ENCODE data around the gene CYB5R3.
"Not testable (repeated sequence)": the region's sequence is repeated elsewhere in the genome, so short reads cannot be mapped to it uniquely, and the experiment has no call there.

Gene CYB5R3

DNA sequence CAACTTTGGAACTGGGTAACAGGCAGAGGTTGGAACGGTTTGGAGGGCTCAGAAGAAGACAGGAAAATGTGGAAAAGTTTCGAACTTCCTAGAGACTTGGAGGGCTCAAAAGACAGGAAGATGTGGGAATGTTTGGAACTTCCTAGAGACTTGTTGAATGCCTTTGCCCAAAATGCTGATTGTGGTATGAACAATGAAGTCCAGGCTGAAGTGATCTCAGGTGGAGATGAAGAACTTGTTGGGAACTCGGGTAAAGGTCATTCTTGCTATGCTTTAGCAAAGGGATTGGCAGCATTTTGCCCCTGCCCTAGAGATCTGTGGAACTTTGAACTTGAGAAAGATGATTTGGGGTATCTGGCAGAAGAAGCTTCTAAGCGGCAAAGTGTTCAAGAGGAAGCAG, 28.7 kb upstream of the CYB5R3 start:
- not testable (repeated sequence) for DNase-seq

GRCh38 chr22:42676059-42676607, 26.9 kb upstream of the CYB5R3 start:
- DNase-seq: no peak

GRCh38 chr22:42673898-42674401, 24.8 kb upstream of the CYB5R3 start:
- DNase-seq: no peak

GRCh38 chr22:42673071-42673470, 23.9 kb upstream of the CYB5R3 start:
- not testable (repeated sequence) for DNase-seq

DNA sequence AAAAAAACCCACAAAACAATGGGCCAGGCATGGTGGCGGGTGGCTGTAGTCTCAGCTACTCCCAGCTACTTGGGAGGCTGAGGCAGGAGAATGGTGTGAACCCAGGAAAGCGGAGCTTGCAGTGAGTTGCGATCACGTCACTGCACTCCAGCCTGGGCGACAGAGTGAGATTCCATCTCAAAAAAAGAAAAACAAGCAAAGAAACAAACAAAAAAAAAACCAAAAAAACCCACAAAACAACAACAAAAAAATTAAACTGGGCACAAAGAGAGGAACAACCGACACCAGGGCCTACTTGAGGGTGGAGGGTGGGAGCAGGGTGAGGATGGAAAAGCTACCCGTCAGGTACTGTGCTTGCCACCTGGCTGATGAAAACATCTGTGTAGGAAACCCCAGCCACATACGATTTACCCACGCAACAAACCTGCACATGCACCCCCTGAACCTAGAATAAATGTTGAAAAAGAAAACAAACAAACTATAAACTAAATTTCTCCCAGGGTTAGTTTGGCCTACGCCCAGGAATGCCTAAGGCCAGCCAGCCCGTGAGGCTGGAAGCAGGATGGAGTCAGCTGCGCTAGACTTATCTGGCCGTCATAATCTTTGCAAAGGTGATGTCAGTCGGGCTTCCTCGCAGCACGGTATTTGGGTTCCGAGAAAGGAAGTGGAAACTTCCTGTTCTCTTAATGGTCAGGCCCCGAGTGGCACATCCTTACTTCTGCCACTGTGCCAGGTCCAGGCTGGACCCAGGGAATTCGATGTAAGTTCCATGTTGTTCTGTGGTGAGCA, 21.9 kb upstream of the CYB5R3 start:
- no peak for DNase-seq

- no peak for DNase-seq
Measured at GRCh38 chr22:42670046-42670445, 20.9 kb upstream of the CYB5R3 start.

DNA sequence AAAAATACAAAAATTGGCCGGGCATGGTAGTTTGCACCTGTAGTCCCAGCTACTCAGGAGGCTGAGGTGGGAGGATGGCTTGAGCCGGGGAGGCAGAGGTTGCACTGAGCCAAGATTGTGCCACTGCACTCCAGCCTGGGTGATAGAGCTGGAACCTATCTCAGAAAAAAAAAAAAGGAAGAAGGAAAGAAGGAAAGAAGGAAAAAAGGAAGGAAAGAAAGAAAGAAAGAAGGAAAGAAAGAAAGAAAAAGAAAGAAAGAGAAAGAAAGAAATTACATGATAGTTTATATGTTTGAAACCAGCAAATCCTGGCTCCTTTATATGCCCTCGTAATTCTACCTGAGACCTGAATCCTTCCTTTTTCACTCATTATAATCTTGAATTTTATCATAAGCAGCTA, 17.2 kb upstream of the CYB5R3 start:
- not testable (repeated sequence) for DNase-seq

GRCh38 chr22:42664976-42665831, 16.0 kb upstream of the CYB5R3 start:
- no peak for DNase-seq

- DNase-seq: peak; percentile 88
Measured at GRCh38 chr22:42661985-42662831, 13.0 kb upstream of the CYB5R3 start.

GRCh38 chr22:42656578-42656977, 7.4 kb upstream of the CYB5R3 start:
- no peak for DNase-seq

DNA sequence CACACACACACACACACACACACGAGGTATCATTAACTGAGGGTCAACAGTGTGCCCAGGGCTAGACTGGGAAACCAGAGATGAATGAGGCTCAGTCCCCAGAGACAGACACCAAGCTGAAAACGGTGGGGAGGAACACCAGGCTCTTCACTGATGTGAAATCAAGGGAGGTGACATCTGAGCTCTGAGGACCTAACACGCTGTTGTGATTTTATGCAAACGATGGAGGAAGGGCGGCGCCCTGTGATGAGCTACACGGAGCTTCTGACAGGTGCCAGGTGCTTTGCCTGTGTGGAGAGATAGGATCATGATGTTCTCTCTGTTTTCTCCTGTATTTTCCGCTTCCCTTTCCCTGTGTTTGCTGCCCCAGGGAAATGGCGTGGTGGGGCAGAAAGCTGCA, 6.5 kb upstream of the CYB5R3 start:
- DNase-seq: no peak

- no peak for DNase-seq
Measured at GRCh38 chr22:42654436-42655073, 5.4 kb upstream of the CYB5R3 start.

DNA sequence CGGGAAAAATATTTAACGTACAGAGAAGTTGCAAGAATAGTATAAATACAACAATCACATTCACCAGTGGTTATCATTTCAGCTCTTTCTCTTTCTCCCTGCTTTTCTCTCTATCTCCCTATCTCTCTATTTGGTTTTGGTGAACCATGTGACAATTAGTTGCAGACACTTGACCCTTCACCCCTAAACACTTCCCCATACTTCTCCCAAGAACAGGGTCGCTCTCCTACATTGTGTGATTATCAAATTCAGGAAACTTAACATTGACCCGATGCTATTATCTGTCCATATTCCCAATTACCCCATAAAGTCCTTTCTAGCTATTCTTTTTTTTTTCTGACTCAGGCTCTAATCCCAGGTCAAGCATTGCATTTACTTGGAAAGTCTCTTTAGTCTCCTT, 4.8 kb upstream of the CYB5R3 start:
- DNase-seq: no peak

DNA sequence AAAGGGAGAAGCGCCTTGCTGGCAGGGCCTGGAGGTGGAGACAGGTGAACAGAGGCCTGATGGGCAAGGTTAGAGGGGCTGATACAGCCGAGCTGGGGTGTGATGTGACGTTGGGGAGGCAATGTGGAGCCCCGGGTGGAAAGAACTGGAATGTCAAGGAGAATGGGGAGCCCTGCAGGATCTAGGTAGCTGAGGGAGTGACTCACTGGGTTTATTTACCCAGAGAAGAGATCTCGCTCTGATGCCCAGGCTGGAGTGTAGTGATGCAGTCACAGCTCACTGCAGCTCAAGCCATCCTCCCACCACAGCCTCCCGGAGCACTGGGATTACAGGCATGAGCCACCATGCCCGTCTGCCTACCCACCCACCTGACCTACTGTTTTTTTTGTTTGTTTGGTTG, 1.9 kb upstream of the CYB5R3 start:
- DNase-seq: no peak

DNA sequence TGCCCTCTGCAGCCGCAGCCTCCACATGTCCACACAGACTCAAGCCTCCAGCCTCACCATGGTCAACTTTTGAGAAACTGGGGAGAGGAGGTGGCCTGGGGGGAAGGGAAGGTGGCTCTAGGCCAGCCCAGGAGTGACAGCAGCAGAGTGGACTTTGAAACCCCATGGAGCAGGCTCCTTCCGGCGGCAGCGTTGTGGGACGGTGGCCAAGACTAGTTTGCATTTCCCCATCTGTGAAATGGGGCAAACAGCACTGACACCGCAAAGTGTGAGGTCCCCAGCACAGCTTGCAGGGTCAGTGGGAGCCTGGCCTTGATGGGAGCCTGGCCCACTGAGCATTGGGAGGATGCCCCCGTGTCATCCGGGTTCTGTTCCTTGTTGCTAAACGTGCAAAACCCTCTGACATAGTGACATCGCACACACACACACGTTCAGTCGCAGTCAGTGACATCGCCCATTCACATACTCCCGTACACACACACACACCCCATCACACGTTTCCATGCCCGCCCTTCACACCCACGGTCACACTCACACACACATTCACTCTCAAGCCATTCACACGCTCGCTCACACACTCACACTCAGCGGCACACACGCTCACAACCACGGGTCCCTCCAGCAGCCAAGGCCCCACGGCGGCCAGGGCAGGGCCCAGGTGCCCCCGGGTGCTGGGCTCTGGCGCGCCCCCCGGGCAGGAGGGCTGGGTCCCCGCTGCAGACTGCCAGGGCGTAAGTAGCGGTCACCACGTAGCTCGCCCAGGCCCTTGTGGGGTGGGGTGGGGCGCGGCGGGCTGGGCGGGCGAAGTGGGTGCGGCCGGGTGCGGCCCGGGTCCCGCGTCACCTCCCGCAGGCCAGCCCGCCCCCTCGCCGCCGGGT, 585 bp downstream of the CYB5R3 start:
- peak; percentile 39 for DNase-seq

DNA sequence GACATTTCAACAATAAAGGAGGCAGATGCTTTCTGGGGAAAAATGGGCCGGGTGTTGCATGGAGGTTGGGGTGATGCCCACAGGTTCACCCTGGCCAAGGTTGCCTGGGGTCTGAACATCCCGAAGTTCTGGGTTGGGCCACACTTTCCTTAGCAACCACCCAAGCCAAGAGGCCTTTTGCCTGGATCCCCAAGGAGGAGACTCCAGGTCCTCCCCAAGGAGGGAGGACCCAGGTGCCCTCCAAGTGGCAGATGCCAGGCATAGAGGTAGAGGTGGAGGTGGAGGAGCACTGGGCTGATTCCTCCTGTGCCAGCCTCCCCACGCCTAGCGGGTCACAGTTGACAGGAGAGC, 1.2 kb downstream of the CYB5R3 start:
- no peak for DNase-seq

- DNase-seq: no peak
Measured at GRCh38 chr22:42646569-42647525, 2.3 kb downstream of the CYB5R3 start.

DNA sequence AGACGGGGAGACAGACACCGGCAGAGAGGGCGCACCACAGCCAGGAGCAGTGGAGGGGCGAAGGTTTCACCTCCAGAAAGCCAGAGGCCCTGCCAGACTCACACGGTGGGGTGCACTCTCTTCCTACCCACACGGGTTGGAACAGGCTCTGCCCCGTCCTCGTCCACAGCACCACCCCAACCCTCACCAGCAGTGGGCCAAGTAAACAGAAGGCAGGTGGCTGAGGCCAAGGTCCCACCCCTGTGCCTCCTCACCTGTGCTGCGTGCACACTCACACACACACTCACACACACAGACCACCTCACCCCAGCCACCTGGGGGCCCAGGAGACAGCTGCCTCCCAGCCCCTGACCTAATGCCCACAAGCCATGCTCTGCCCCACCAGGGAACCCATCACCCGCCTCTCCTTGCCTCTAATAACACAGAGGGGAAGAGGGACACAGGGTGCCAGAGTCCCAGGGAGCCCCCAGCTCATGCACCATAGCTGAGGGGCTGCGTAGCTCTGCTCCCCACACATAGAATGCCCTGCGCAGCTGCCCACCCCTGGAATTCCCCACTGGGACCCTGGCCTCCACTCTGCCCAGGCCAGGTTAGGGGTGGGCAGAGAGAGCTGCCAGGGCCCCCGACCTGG, 3.1 kb downstream of the CYB5R3 start:
- no peak for DNase-seq

DNA sequence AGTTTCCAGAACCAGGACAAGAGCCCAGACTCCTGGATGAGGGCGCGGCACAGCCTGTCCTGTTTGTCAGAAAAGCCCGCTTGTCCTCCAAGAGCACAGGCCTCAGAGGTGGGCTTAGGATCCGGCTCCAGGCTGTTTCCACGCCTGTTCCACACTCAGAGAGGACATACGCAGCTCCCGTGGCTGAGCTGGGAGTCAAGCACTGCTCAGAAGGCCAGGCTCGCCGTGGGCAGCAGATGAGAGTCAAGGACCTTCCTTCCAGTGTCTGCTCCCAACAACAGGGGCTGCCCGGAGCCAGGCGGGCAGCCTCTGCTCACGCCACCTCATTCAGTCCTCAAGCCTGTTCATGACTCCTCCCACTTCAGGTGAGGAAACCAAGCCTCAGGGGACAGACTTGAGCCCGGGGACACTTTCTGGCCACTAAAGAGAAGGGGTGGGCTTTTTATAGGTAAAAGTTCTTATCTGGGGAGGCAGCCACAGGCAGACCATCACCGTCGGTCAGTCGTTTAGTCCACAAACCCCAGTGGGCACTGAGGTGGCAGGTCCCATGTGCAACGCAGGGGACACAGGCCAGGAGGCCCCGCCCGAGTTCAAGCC, 3.8 kb downstream of the CYB5R3 start:
- DNase-seq: no peak

Data from activated CD4-positive, alpha-beta T cell treated with anti-CD3 and anti-CD28 coated beads for 48 hours (primary cell).